ENCODE data around the gene BRD4.

DNA sequence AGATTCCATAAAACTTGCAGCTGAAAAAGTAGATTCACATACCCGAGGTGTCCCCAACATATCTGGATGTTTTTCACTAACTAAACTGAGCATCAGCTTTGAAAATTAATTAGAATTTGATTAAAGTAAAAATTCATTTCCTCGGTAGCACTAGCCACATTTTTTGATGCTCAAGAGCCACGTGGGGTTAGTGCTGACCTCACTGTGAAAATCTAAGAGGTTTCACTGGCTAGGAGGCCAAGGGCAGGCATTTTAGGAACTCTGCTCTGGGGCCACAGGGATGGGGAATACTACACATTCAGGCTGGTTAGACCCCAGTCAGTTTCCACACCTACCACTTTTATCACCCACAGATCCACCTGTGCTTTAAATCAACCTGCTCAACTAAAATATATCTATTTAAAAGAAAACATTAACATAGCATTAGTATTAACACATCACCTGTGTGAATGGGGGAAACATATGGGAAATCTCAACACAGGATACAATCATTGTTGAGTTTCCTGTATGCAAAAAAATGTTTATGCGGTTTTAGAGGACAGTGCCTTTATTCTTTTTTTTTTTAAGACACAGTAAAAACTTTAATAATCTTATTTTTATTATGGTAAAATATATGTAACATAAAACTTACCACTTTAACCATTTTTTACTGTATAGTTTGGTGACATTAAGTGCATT, 45.5 kb downstream of the BRD4 start:
- TF ChIP-seq CTCF (IDR thresholded peaks at IDR 0.05; ENCODE audit: borderline replicate concordance, extremely low read depth, low read length, poor library complexity, severe bottlenecking): no peak
- TF ChIP-seq EZH2 (IDR thresholded peaks at IDR 0.05; ENCODE audit: borderline replicate concordance, low read depth, low read length, severe bottlenecking): no peak

Measured in DND-41 (cell line).